Spleen (tissue), 7 donors: ENCODE measurements around the gene IQSEC1.

Source experiments
- CTCF ChIP-seq, 11 experiments: fragments of 200-600 bp in 7 of 11; fragments of 450-650 bp in 4 of 11; sonication (generic) in 4 of 11; IDR thresholded peaks in 8 of 11; conservative IDR thresholded peaks in 3 of 11; 1 replicate in 7 of 11; 2 replicates in 4 of 11; pipeline versions ENCODE4 v1.4.0 to v1.8.0; 2016 to 2021; ENCODE audit warnings: antibody characterized with exemption in 11 of 11, inconsistent platforms in 4 of 11, mild to moderate bottlenecking in 1 of 11
- POLR2A ChIP-seq, 3 donors: fragments of 450-650 bp; IDR thresholded peaks; one replicate each; pipeline ENCODE4 v1.5.1; 2017; ENCODE audit warnings: antibody characterized with exemption in 3 of 3, mild to moderate bottlenecking in 1 of 3
- donor health status: DM: no; HTN: no; CAD: no; lungs with moderate emphysema.
- donor health status: DM: no; HTN: no; CAD: no.
- donor health status: DM: no; HTN: no; CAD: no.

- TF ChIP-seq CTCF (IDR thresholded peaks at IDR 0.05 in 8 of 11, conservative IDR thresholded peaks at IDR 0.05 in 3 of 11) (no peak), POLR2A (IDR thresholded peaks at IDR 0.05) (no peak)
Observed at GRCh38 chr3:12966847-12967605, 106.2 kb downstream of the IQSEC1 start.
